Osteoblast (primary cell): ENCODE data around the gene BLTP3A. TPM values are rescaled to one million over a fixed set of nuclear protein-coding genes. Genes with fewer than 3 reads are reported as not detected.

Source experiments
- DNase-seq: peaks from one replicate; pipeline ENCODE4 v3.0.0; 2011; ENCODE audit warnings: low spot score, mixed read lengths; ENCODE audit not compliant: insufficient read length; ENCODE audit errors: missing footprints
- H2AFZ ChIP-seq: 2 replicates; pipeline ENCODE4 v1.6.0; 2011; ENCODE audit warnings: mild to moderate bottlenecking, low read length
- H3K27ac ChIP-seq: 2 replicates; pipeline ENCODE4 v1.5.1; 2011; ENCODE audit warnings: mild to moderate bottlenecking, low read depth, low read length, moderate library complexity
- H3K27me3 ChIP-seq: 2 replicates; pipeline ENCODE4 v1.6.0; 2012; ENCODE audit warnings: mild to moderate bottlenecking, control low read depth, inconsistent platforms, low read length, moderate library complexity; ENCODE audit not compliant: insufficient read depth
- H3K36me3 ChIP-seq: 2 replicates; pipeline ENCODE4 v1.5.1; 2011; ENCODE audit warnings: mild to moderate bottlenecking, low read length, control low read depth, moderate library complexity; ENCODE audit not compliant: insufficient read depth
- H3K4me1 ChIP-seq: 2 replicates; pipeline ENCODE4 v1.5.1; 2011; ENCODE audit warnings: mild to moderate bottlenecking, low read length, control low read depth, moderate library complexity; ENCODE audit not compliant: insufficient read depth
- H3K4me2 ChIP-seq: 2 replicates; pipeline ENCODE4 v1.6.0; 2011; ENCODE audit warnings: mild to moderate bottlenecking, low read length; ENCODE audit not compliant: insufficient read depth
- H3K4me3 ChIP-seq: fragments of 200-600 bp; sonication (generic); 3 replicates; pipeline ENCODE4 v1.5.1; 2012; ENCODE audit warnings: mild to moderate bottlenecking, low read length, inconsistent platforms; ENCODE audit not compliant: insufficient read depth
- H3K79me2 ChIP-seq: 2 replicates; pipeline ENCODE4 v1.6.0; 2012; ENCODE audit warnings: mild to moderate bottlenecking, low read length, control low read depth, inconsistent platforms; ENCODE audit not compliant: insufficient read depth
- H3K9me3 ChIP-seq: 2 replicates; pipeline ENCODE4 v1.5.1; 2011; ENCODE audit warnings: low read depth, low read length, control low read depth
- H4K20me1 ChIP-seq: 2 replicates; pipeline ENCODE4 v1.6.0; 2012; ENCODE audit warnings: mild to moderate bottlenecking, low read length, control low read depth; ENCODE audit not compliant: insufficient read depth
- CTCF ChIP-seq: IDR thresholded peaks from 2 replicates; pipeline ENCODE4 v1.5.1; 2011; ENCODE audit warnings: mild to moderate bottlenecking, low read depth, low read length, moderate library complexity; ENCODE audit errors: extremely low read depth
- total RNA-seq: library from RNA; depleted of rRNA; stranded (reverse); fragments of >200 nt; gene quantifications from 2 replicates; pipeline ENCODE4 v1.2.3, GENCODE V29; 2012

Gene BLTP3A
- total RNA-seq, 1 donor, result 13.0 TPM

GRCh38 chr6:34819571-34820480 is 27.9 kb downstream of the BLTP3A start:
- TF ChIP-seq CTCF, result no peak
- no peak overlapping the region for H2AFZ ChIP-seq
- peaks cover 2% of the 10 kb centered on the region for H3K79me2 ChIP-seq
- no peaks in the 10 kb centered on the region for H3K27me3 ChIP-seq
- H3K4me2 ChIP-seq, result no peak overlapping the region
- peaks cover 6% of the 10 kb centered on the region for H3K36me3 ChIP-seq
- DNase-seq, result no peak
- no peak overlapping the region for H3K4me3 ChIP-seq
- peaks cover 2% of the 10 kb centered on the region for H4K20me1 ChIP-seq
- H3K9me3 ChIP-seq, result no peaks in the 10 kb centered on the region
- H3K4me1 ChIP-seq, result peaks cover 6% of the 10 kb centered on the region
- no peak overlapping the region for H3K27ac ChIP-seq

- H4K20me1 ChIP-seq, result no peaks in the 10 kb centered on the region
- TF ChIP-seq CTCF, result no peak
- no peaks in the 10 kb centered on the region for H3K4me1 ChIP-seq
- no peaks in the 10 kb centered on the region for H3K27me3 ChIP-seq
- H3K36me3 ChIP-seq, result peaks cover 3% of the 10 kb centered on the region
- H3K4me3 ChIP-seq, result no peak overlapping the region
- no peak overlapping the region for H2AFZ ChIP-seq
- H3K79me2 ChIP-seq, result no peaks in the 10 kb centered on the region
- H3K9me3 ChIP-seq, result no peaks in the 10 kb centered on the region
- DNase-seq, result no peak
- H3K4me2 ChIP-seq, result no peak overlapping the region
- H3K27ac ChIP-seq, result no peak overlapping the region
Measured at GRCh38 chr6:34829137-34829536, 37.3 kb downstream of the BLTP3A start.

- Histone ChIP-seq H3K27me3 (no peaks in the 10 kb centered on the region), H3K4me3 (no peak overlapping the region), H4K20me1 (no peaks in the 10 kb centered on the region), H3K9me3 (no peaks in the 10 kb centered on the region), H3K4me1 (peaks cover 14% of the 10 kb centered on the region), H3K36me3 (peaks cover 10% of the 10 kb centered on the region), H3K4me2 (no peak overlapping the region), H3K79me2 (no peaks in the 10 kb centered on the region), H2AFZ (no peak overlapping the region), H3K27ac (no peak overlapping the region)
- no peak for DNase-seq
- no peak for TF ChIP-seq CTCF
Measured at GRCh38 chr6:34832942-34833341, 41.1 kb downstream of the BLTP3A start.

- H3K79me2 ChIP-seq, result no peaks in the 10 kb centered on the region
- TF ChIP-seq CTCF, result no peak
- no peak overlapping the region for H2AFZ ChIP-seq
- H3K4me3 ChIP-seq, result no peak overlapping the region
- peaks cover 14% of the 10 kb centered on the region for H3K4me1 ChIP-seq
- H3K4me2 ChIP-seq, result no peak overlapping the region
- H3K9me3 ChIP-seq, result no peaks in the 10 kb centered on the region
- H3K27me3 ChIP-seq, result no peaks in the 10 kb centered on the region
- H4K20me1 ChIP-seq, result no peaks in the 10 kb centered on the region
- DNase-seq, result peak; percentile 52
- no peak overlapping the region for H3K27ac ChIP-seq
- peaks cover 10% of the 10 kb centered on the region for H3K36me3 ChIP-seq
Measured at GRCh38 chr6:34834789-34835518, 43.1 kb downstream of the BLTP3A start.
